Peyer's patch (tissue), 4 donors: Measurements from ENCODE around the gene USO1. TPM values are rescaled to one million over a fixed set of nuclear protein-coding genes. Genes with fewer than 3 reads are reported as not detected.
A peak's percentile ranks its signal among the peaks of the same experiment; 100 is the strongest.

Experiments used
- DNase-seq, 3 donors: peaks; one replicate each; pipeline ENCODE4 v3.0.0-alpha.2; 2017 to 2019
- H3K27ac ChIP-seq, 4 donors: fragments of 200-600 bp; sonication (generic); one replicate each; pipeline ENCODE4 v1.5.1; 2016 to 2019
- H3K27me3 ChIP-seq, 2 donors: fragments of 200-600 bp; sonication (generic); one replicate each; pipeline ENCODE4 v1.5.1; 2019
- H3K36me3 ChIP-seq, 3 donors: fragments of 200-600 bp; sonication (generic); one replicate each; pipeline ENCODE4 v1.5.1; 2016 to 2019
- H3K4me1 ChIP-seq, 4 donors: fragments of 200-600 bp; sonication (generic); one replicate each; pipeline ENCODE4 v1.5.1; 2016 to 2019
- H3K4me3 ChIP-seq, 4 donors: fragments of 200-600 bp; sonication (generic); 1 replicate in 3 of 4; 2 replicates in 1 of 4; pipeline ENCODE4 v1.5.1; 2016 to 2019; ENCODE audit warnings: mild to moderate bottlenecking in 1 of 4
- H3K9me3 ChIP-seq, 4 donors: fragments of 200-600 bp; sonication (generic); one replicate each; pipeline ENCODE4 v1.5.1; 2016 to 2019; ENCODE audit warnings: mild to moderate bottlenecking in 1 of 4
- POLR2A ChIP-seq, 2 donors: fragments of 450-650 bp; IDR thresholded peaks; one replicate each; pipeline ENCODE4 v1.5.1; 2017; ENCODE audit warnings: antibody characterized with exemption in 2 of 2, mild to moderate bottlenecking in 2 of 2, moderate library complexity in 2 of 2
- total RNA-seq, 4 donors: library from RNA; depleted of rRNA; stranded (reverse); fragments of >200 nt; gene quantifications; one replicate each; pipeline ENCODE4 v1.1.0, GENCODE V29; 2016
- TF ChIP-seq, protein P1 (sequence below), 6 experiments: fragments of 450-650 bp in 4 of 6; fragments of 200-600 bp in 2 of 6; sonication (generic) in 1 of 6; IDR thresholded peaks; one replicate each; pipeline ENCODE4 v1.5.1; 2017 to 2019; ENCODE audit warnings: antibody characterized with exemption in 6 of 6, mild to moderate bottlenecking in 3 of 6, moderate library complexity in 1 of 6

The USO1 gene
- total RNA-seq, 4 donors from 2014 or later = 34.5 to 106 (median 48.2) TPM

DNA sequence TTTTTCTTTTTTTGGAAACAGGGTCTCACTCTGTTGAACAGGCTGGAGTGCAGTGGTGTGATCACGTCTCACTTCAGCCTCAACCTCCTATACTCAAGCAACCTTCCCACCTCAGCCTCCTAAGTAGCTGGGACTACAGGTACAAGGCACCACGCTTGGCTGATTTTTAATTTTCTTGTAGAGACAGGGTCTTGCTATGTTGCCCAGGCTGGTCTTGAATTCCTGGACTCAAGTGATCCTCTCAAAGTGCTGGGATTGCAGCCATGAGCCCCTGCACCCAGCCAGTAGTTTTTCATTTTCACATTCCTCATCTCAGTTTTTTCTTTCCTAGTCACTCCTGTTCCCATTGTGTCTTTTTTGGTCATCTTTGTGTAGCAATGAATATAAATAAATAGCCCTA, 11.1 kb downstream of the USO1 start:
- Histone ChIP-seq H3K9me3 (no peaks in the 10 kb centered on the region), H3K27ac (no peak overlapping the region), H3K36me3 (no peaks in the 10 kb centered on the region), H3K27me3 (no peaks in the 10 kb centered on the region), H3K4me3 (no peak overlapping the region), H3K4me1 (no peaks in the 10 kb centered on the region)
- DNase-seq = no peak
- TF ChIP-seq, protein P1, sequence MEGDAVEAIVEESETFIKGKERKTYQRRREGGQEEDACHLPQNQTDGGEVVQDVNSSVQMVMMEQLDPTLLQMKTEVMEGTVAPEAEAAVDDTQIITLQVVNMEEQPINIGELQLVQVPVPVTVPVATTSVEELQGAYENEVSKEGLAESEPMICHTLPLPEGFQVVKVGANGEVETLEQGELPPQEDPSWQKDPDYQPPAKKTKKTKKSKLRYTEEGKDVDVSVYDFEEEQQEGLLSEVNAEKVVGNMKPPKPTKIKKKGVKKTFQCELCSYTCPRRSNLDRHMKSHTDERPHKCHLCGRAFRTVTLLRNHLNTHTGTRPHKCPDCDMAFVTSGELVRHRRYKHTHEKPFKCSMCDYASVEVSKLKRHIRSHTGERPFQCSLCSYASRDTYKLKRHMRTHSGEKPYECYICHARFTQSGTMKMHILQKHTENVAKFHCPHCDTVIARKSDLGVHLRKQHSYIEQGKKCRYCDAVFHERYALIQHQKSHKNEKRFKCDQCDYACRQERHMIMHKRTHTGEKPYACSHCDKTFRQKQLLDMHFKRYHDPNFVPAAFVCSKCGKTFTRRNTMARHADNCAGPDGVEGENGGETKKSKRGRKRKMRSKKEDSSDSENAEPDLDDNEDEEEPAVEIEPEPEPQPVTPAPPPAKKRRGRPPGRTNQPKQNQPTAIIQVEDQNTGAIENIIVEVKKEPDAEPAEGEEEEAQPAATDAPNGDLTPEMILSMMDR (IDR thresholded peaks at IDR 0.05) = no peak
- TF ChIP-seq POLR2A (IDR thresholded peaks at IDR 0.05) = no peak

DNA sequence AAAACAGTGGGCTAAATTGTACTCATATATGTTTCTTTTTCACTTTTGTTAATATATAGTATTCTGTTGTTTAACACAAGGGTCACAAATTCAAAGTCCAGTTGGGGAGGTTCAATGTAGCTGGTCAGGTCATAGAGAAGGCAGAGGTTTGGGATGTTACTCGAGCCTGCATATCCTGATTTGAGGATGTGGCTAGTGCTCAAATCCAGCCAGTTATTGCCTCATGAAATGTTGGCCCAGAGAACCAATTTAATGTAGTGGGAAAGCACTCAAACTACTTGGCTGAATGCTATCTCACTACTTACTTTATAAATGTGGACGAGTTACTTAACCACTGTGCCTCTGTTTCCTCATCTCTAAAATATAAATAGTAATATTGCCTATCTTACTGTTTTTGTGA, 12.5 kb downstream of the USO1 start:
- no peak for DNase-seq
- Histone ChIP-seq H3K27me3 (no peaks in the 10 kb centered on the region), H3K9me3 (no peaks in the 10 kb centered on the region), H3K4me1 (no peaks in the 10 kb centered on the region), H3K27ac (no peak overlapping the region), H3K4me3 (no peak overlapping the region), H3K36me3 (no peaks in the 10 kb centered on the region)
- TF ChIP-seq, protein P1 (IDR thresholded peaks at IDR 0.05) = no peak
- TF ChIP-seq POLR2A (IDR thresholded peaks at IDR 0.05) = no peak

DNA sequence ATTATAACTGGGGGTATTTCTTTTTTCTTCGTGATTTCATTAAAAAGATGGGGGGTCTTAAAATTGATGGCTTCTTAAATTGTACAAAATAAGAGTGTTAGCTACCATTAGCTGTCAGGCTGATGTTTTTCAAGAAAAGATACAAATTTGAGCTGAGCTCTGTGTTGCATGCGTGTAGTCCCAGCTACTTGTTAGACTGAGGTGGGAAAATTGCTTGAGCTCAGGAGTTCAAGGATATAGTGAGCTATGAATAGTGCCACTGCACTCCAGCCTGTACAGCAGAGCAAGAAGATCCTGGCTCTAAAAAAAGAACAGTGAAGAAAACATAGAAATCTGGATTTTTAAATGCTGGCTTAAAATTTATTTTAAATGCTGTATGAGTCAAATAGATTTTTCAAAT, 13.0 kb downstream of the USO1 start:
- Histone ChIP-seq H3K9me3 (no peaks in the 10 kb centered on the region), H3K4me3 (no peak overlapping the region), H3K36me3 (no peaks in the 10 kb centered on the region), H3K27me3 (no peaks in the 10 kb centered on the region), H3K4me1 (no peaks in the 10 kb centered on the region), H3K27ac (no peak overlapping the region)
- TF ChIP-seq, protein P1 (IDR thresholded peaks at IDR 0.05) = no peak
- no peak for TF ChIP-seq POLR2A (IDR thresholded peaks at IDR 0.05)
- no peak for DNase-seq

DNA sequence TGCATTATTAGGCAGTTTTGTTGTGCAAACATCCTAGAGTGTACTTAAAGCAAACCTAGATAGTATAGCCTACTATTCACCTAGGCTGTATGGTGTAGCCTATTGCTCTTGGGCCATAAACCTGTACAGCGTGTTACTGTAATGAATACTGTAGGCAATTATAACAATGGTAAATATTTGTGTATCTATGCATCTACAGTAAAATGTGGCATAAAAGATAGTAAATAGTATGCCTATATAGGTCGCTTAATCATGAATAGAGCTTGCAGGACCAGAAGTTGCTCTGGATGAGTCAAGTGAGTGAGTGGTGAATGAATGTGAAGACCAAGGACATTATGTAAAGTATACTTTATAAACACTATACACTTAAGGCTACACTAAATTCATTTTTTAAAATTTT, 16.6 kb downstream of the USO1 start:
- no peak for TF ChIP-seq POLR2A (IDR thresholded peaks at IDR 0.05)
- TF ChIP-seq, protein P1 (IDR thresholded peaks at IDR 0.05) = no peak
- Histone ChIP-seq H3K36me3 (no peaks in the 10 kb centered on the region), H3K27me3 (no peaks in the 10 kb centered on the region), H3K9me3 (no peaks in the 10 kb centered on the region), H3K4me3 (no peak overlapping the region), H3K27ac (no peak overlapping the region), H3K4me1 (peaks cover 0 to 7% (median 0%) of the 10 kb centered on the region in 4 donors)
- DNase-seq = no peak

DNA sequence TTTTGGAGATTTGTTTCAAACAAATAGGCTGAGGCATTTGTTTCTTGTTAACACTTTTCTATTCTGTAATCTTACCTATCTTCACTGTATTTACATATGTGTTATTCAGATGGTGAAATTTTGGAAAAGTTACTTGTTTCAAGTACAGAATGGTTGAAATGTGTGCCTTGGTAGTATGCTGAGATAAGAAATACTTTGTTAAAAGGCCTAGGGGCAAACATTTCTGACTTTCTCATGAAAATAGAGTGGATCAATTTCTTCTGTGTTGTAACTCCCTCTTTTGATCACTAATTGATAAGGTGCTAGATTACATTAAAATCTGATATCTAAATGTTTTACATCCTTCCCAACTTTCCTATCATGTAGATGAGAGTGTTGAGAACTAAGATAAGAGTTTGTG, 18.1 kb downstream of the USO1 start:
- no peak for TF ChIP-seq POLR2A (IDR thresholded peaks at IDR 0.05)
- TF ChIP-seq, protein P1 (IDR thresholded peaks at IDR 0.05) = no peak
- H3K36me3 ChIP-seq = no peaks in the 10 kb centered on the region
- H3K27me3 ChIP-seq = no peaks in the 10 kb centered on the region

DNA sequence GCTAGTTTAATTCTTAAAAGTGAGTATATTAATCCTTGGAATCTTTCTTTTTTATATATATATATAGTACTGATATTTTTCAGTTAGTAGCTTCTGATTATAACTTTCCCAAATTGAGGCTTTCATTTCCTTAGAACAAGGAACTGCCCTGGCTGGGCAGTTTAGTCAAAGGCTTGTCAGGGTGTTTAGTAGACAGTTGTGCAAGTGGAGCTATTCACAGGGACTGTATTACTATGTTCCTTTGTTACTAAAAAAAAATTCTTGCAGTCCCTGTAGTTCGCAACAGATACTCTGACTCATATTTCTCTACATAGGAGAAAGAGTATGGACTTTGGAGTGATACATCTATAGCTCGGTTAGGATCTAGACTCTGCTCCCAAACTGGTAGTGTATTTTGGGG, 20.8 kb downstream of the USO1 start:
- Histone ChIP-seq H3K4me3 (no peak overlapping the region), H3K9me3 (no peaks in the 10 kb centered on the region), H3K27ac (peak overlapping the region in 1 of 4 donors; percentile 5), H3K36me3 (no peaks in the 10 kb centered on the region), H3K27me3 (no peaks in the 10 kb centered on the region), H3K4me1 (peaks cover 0 to 7% (median 0%) of the 10 kb centered on the region in 4 donors)
- no peak for DNase-seq
- TF ChIP-seq, protein P1 (IDR thresholded peaks at IDR 0.05) = no peak
- TF ChIP-seq POLR2A (IDR thresholded peaks at IDR 0.05) = no peak

More for the DNA sequence above, 18.1 kb downstream of the USO1 start:
- Histone ChIP-seq H3K4me1 (peaks cover 0 to 7% (median 0%) of the 10 kb centered on the region in 4 donors), H3K27ac (no peak overlapping the region), H3K9me3 (no peaks in the 10 kb centered on the region), H3K4me3 (no peak overlapping the region)
- no peak for DNase-seq
